Measurements from ENCODE around the gene OPA3.
"Not testable (repeated sequence)": the region's sequence is repeated elsewhere in the genome, so short reads cannot be mapped to it uniquely, and the experiment has no call there.

Gene OPA3

GRCh38 chr19:45584332-45585157, at the start of gene OPA3:
Gene OPA3 (minus strand): TSS chr19:45584802. CDS start chr19:45584764, 38 bp downstream.
- DNase-seq, result peak; percentile 99

GRCh38 chr19:45632468-45633196, 48.0 kb upstream of the OPA3 start:
- DNase-seq, result peak; percentile 46

GRCh38 chr19:45630463-45630862, 45.9 kb upstream of the OPA3 start:
- DNase-seq, result no peak

- no peak for DNase-seq
Observed at GRCh38 chr19:45629704-45630103, 45.1 kb upstream of the OPA3 start.

- DNase-seq, result not testable (repeated sequence)
Observed at GRCh38 chr19:45628219-45628618, 43.6 kb upstream of the OPA3 start.

GRCh38 chr19:45623984-45624383, 39.4 kb upstream of the OPA3 start:
- DNase-seq, result no peak

GRCh38 chr19:45621976-45622503, 37.4 kb upstream of the OPA3 start:
- DNase-seq, result no peak

- no peak for DNase-seq
Observed at GRCh38 chr19:45621389-45621788, 36.8 kb upstream of the OPA3 start.

GRCh38 chr19:45616704-45617017, 32.1 kb upstream of the OPA3 start:
- DNase-seq, result no peak

- DNase-seq, result peak; percentile 72
Observed at GRCh38 chr19:45615795-45616703, 31.4 kb upstream of the OPA3 start.

- not testable (repeated sequence) for DNase-seq
Observed at GRCh38 chr19:45615056-45615455, 30.5 kb upstream of the OPA3 start.

GRCh38 chr19:45613926-45614725, 29.5 kb upstream of the OPA3 start:
- DNase-seq, result no peak

- DNase-seq, result no peak
Observed at GRCh38 chr19:45608948-45609347, 24.3 kb upstream of the OPA3 start.

- DNase-seq, result peak; percentile 31
Observed at GRCh38 chr19:45607071-45608029, 22.7 kb upstream of the OPA3 start.

- DNase-seq, result no peak
Observed at GRCh38 chr19:45601524-45602374, 17.1 kb upstream of the OPA3 start, which contains the start of gene GPR4. Gene GPR4 (minus strand): TSS chr19:45602212. CDS start chr19:45591866, 10,346 bp downstream.

- DNase-seq, result no peak
Observed at GRCh38 chr19:45601115-45601514, 16.5 kb upstream of the OPA3 start.

- DNase-seq, result no peak
Observed at GRCh38 chr19:45600340-45600885, 15.8 kb upstream of the OPA3 start.

GRCh38 chr19:45599286-45599685, 14.7 kb upstream of the OPA3 start:
- no peak for DNase-seq

- no peak for DNase-seq
Observed at GRCh38 chr19:45598267-45599001, 13.8 kb upstream of the OPA3 start.
